GM12891 (cell line): Measurements from ENCODE around the gene ZDHHC14.

ENCODE experiments used
- POLR2A ChIP-seq: IDR thresholded peaks from 2 replicates; pipeline ENCODE4 v1.6.1; 2011; ENCODE audit warnings: low read depth, low read length, control low read depth
- POLR2AphosphoS5 ChIP-seq: IDR thresholded peaks from 2 replicates; pipeline ENCODE4 v1.6.1; 2011; ENCODE audit warnings: low read depth, low read length, control low read depth
- POU2F2 ChIP-seq: IDR thresholded peaks from 2 replicates; pipeline ENCODE4 v1.6.1; 2011; ENCODE audit warnings: low read depth, mild to moderate bottlenecking, control low read depth, low read length, moderate library complexity
- TAF1 ChIP-seq: IDR thresholded peaks from 2 replicates; pipeline ENCODE4 v1.6.1; 2011; ENCODE audit warnings: low read depth, low read length, control low read depth

DNA sequence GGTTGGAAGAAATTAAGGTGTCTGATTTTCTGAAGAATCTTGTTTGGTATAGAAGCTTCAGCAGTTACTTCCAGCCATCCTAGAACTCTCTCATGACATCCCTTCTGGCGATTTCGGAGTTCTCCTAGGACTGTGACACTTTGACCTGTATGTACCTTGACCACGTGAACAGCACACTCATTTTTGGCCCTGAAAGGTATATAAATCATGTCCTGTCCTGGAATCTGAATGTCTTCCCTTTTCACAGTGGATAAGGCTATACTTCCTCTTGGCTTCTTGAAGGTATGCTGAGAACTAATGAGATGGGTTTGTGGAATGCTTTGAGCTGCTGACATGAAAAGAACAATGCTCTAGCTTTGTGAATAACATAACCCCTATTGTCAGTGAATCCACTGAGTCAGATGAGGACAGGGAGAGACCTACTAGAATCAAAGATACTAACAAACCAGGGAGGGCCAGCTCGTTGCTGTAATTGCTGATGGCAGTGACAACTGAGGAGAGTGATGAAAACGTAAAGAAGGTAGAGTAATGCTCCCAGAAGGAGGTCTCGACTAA is 6.0 kb upstream of the ZDHHC14 start:
- no peak for TF ChIP-seq POLR2A
- TF ChIP-seq POU2F2, result no peak
- no peak for TF ChIP-seq POLR2AphosphoS5
- no peak for TF ChIP-seq TAF1
